GM10847 (cell line): Measurements from ENCODE around the gene SLC25A17.
A peak's percentile ranks its signal among the peaks of the same experiment; 100 is the strongest.

Experiments
- POLR2A ChIP-seq: IDR thresholded peaks from 2 replicates; pipeline ENCODE4 v1.6.1; 2011; ENCODE audit not compliant: insufficient read length; ENCODE audit errors: extremely low read depth

Gene SLC25A17

DNA sequence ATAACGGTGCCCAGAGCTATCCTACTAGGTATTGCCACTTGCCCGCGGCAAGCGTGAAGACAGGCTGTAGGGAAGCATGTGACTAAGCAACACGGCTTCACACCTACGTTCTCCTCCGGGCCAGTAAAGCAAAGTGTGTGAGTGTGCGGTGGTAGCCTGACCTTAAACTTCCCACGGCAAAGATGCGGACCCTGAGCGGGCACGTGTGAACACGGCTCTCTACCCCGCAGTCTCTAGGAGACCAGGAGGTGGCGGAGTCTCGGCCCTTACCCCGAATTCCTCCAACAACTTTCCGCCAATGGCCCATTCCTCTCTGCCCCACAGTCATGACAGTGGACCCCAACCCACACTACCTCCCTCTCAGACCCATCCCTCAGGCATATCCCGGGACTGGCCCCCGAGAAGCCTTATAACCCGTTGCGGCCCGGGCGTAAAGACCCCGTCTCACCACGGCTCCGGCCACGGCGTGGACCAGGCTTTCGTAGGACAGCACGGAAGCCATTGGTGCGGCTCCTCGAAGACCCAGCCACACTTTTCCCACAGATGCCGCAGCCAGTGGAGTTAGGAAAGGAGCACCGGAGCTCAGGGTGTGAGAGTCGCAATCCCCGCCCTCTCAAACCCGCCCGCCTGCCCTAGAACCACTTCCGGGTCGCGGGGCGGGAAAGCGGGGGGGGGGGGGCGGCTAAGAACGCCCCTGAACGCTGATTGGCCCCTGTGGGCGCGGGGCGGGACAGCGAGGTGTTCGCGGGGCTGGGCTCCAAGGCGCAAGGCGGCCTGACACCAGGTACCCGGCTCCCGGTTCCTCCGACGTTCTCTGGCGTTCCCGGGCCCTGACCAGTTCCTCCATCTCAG, at the start of gene SLC25A17:
TSS of gene SLC25A17 (minus strand) at position 600 of the 852 bp plus-strand sequence. CDS start at position 502, 98 bp downstream.
- peak; percentile 68 for TF ChIP-seq POLR2A

- no peak for TF ChIP-seq POLR2A
Measured at GRCh38 chr22:40867109-40867508, 48.0 kb upstream of the SLC25A17 start.

DNA sequence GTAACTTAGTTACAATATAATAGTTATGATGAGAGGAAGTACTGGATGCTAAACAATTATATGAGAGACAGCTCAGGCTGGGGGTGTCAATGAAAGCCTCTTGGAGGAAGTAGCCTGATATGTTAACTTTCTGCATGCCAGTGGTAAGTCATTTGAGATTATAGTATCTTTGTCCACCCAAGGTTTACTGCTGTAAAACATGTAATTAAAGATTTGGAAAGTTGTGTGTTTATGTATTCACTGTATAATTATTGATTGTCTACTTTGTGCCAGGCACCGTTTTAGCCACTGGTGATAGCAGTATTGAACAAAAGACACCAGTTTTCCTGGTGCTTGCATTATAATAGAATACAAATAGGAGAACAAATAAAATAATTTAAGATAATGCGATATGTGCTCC, 43.4 kb upstream of the SLC25A17 start:
- no peak for TF ChIP-seq POLR2A

GRCh38 chr22:40862013-40862412, 42.9 kb upstream of the SLC25A17 start, which contains the start of gene DNAJB7:
DNAJB7 (minus strand) TSS chr22:40862113; CDS start chr22:40861994, 119 bp downstream.
- TF ChIP-seq POLR2A: no peak

- no peak for TF ChIP-seq POLR2A
Measured at GRCh38 chr22:40857309-40857855, 38.2 kb upstream of the SLC25A17 start.

DNA sequence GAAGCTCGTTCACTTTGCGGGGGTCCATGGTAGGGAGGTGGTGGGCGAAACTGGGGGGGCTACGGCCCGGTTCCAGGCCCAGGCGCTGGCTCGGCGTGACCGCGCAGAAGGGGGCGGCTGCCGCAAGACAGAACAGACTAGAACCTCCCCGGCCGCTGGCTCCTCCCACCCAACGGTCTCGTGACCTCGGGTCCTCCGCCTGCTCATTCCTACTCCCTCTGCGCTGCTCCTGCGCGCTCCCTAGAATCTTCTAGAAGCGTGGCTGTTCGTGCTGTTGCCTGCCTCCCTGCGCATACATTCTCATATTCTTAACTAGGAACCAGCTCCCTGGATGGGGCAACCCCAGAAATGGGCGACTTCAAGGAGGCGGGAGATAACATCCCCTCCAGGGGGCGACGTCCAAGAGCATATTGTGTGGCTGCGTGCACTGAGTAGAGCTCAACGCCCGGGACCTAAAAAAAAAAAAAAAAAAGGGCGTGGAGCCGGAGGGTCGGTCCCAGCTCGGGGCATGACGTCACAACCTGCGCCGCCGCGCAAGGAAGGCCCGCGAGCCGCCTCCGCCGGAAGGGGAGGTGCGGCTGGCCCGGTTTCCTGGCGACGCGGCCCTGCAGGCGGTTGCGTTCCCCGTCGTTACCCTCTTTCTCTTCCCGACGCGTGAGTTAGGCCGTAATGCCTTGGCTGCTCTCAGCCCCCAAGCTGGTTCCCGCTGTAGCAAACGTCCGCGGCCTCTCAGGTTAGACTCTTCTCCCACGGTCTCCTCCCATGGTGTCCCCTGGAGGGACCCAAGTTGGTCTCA, 37.6 kb upstream of the SLC25A17 start, which contains the start of the genes ST13 and XPNPEP3:
TSS of gene ST13 (minus strand) at position 127 of the 796 bp plus-strand sequence. CDS start at position 28, 99 bp downstream.
TSS of gene XPNPEP3 (plus strand) at position 636 of the 796 bp plus-strand sequence. CDS start at position 670, 34 bp downstream.
- TF ChIP-seq POLR2A: peak; percentile 53

- no peak for TF ChIP-seq POLR2A
Measured at GRCh38 chr22:40855979-40856512, 36.9 kb upstream of the SLC25A17 start.

DNA sequence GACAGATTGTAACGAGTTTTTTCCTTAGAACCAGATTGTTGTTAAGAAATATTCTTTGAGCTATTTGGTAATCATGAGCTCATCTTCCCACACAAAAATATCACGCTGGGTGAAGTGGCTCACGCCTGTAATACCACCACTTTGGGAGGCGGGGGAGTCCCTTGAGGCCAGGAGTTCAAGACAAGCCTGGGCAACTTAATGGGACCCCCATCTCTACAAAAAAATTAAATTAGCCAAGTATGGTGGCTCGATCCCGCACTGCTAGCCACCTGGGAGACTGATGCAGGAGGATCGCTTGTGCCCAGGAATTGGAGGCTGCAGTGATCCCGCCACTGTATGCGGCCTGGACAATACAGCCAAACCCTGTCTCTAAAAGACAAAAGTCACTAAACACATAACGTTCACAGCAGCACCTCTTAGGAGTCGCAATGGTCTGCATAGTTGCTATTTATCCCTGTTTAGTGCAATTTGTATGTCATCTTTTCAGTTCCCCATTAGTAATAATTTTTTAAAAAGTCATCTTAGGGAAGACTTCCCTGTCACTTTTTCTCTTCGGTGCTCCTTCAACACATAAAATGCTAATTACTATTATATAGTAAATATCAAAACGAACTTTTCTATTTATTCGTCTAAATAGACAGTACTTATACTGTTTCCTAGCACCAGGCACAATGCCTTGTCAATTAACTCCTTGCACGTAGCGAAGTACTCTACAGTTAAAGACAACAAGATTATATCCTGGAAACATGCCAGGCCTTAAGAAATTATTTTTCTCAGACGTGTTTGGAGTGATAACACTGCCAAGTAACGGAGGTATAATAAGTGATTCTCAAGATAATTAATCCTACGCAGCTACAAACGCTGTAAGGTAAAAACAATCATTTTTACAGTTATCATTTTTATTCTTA, 36.2 kb upstream of the SLC25A17 start:
- no peak for TF ChIP-seq POLR2A

GRCh38 chr22:40853961-40854360, 34.8 kb upstream of the SLC25A17 start:
- TF ChIP-seq POLR2A: no peak

- no peak for TF ChIP-seq POLR2A
Measured at GRCh38 chr22:40853333-40853732, 34.2 kb upstream of the SLC25A17 start.

DNA sequence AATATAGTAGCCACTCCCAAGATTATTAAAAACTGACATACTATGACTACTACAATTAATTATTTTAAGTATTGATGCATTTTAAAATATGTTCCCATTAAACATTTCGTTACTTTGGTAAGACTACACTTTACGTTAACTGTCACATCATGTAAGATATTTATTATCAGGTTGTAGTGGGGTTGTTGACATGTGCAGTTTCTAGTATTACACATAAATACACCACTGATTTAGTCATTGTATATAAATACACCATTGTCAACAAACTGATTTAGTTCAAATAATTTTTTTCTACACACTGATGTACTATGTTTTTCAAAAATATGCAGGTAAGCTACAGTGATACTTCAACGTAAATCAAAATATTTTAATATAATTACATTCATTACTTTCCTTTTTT, 25.8 kb upstream of the SLC25A17 start:
- TF ChIP-seq POLR2A: no peak

DNA sequence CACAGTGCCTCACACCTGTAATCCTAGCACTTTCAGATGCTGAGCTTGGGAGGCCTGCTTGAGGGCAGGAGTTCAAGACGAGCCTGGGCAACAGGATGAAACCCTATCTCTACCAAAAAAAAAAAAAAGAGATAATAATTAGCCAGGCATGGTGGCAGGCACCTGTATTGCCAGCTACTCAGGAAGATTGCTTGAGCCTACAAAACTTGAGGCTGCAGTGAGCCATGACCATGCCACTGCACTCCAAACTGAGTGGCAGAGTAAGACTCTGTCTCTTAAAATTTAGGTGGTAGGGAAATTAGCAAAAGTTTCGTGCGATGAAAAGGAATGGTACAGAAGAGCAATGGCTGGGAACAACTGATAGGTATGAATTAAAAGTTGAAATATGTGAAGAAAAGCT, 19.3 kb upstream of the SLC25A17 start:
- TF ChIP-seq POLR2A: no peak

GRCh38 chr22:40834619-40835018, 15.5 kb upstream of the SLC25A17 start:
- no peak for TF ChIP-seq POLR2A

- no peak for TF ChIP-seq POLR2A
Measured at GRCh38 chr22:40829131-40829530, 10.0 kb upstream of the SLC25A17 start.

DNA sequence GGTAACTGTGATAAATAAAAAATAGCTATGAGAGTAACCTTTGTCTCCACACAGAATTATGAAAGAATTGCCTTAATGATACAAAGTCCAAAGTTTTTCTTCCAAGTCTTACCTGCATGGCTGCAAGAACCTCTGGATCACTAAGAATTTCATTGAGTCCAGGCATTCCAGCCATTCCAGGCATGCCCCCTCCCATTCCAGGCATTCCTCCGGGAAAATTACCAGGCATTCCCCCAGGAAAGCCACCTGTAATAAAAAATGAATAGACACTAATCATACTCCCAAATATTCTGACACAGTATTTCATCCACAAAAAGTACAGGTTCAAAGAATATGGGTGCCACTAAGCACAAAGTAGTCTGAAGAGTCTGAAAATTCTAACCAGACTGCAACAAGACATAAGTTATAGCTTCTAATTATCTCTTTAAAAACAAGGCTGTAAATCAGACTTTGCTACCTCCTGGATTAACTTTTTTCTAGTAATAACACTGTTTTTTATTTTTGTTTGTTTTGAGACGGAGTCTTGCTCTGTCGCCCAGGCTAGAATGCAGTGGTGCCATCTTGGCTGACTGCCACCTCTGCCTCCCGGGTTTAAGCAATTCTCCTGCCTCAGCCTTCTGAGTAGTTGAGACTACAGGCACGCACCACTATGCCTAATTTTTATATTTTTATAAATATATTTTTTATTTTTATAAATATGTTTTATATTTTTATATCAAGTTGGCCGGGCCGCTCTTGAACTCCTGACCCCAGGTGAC, 8.0 kb upstream of the SLC25A17 start:
- no peak for TF ChIP-seq POLR2A
